Measurements from ENCODE around the gene NID1.

DNA sequence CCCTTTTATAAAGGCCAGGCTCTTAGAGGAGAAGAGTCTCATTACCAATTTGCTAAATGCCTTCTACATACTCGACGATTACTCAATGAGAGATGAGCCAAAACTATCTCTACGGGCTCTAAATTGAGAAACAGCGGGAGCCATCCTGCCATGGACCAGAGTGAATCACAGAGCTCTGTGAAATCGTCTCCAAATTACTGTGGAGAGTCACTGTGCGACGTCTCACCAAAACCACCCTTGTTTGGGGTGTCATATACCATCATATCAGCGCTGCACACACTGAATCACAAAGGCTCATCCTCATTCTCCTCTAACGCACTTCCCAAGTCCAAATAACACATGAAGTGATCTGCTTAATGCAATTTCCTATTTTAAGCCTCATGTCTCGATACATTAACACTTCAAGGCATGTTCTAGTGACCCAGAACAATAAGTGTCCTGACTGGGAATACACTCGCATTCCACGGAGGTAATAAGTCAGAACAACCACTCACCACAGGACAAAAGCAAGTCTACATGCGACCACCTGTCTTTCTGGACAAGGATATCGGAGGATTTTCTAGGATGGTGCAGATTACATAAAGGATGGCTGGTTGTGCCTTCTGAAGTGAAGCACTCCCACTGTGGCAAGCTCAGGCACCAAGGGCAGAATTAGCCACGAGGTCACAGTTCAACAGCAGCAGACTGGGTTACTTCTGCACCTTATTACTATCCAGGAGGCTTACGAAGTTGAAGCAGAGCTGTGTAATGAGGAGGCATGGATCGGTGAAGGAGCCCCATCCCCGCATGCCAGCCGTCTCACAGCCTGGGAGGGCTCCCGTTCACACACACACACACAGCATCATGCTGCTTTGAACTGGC is 44.3 kb downstream of the NID1 start:
- TF ChIP-seq, protein P1, sequence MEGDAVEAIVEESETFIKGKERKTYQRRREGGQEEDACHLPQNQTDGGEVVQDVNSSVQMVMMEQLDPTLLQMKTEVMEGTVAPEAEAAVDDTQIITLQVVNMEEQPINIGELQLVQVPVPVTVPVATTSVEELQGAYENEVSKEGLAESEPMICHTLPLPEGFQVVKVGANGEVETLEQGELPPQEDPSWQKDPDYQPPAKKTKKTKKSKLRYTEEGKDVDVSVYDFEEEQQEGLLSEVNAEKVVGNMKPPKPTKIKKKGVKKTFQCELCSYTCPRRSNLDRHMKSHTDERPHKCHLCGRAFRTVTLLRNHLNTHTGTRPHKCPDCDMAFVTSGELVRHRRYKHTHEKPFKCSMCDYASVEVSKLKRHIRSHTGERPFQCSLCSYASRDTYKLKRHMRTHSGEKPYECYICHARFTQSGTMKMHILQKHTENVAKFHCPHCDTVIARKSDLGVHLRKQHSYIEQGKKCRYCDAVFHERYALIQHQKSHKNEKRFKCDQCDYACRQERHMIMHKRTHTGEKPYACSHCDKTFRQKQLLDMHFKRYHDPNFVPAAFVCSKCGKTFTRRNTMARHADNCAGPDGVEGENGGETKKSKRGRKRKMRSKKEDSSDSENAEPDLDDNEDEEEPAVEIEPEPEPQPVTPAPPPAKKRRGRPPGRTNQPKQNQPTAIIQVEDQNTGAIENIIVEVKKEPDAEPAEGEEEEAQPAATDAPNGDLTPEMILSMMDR (IDR thresholded peaks at IDR 0.05), result no peak
- TF ChIP-seq POLR2AphosphoS5 (IDR thresholded peaks at IDR 0.05) (no peak), POLR2A (IDR thresholded peaks at IDR 0.05) (no peak)

Measured in suprapubic skin (tissue), 4 donors.